OCI-LY3 (cell line): ENCODE measurements around the gene MAL.

Experiments
- H2AFZ ChIP-seq: fragments of 200-600, 300-600 bp; shearing (Covaris generic); 2 replicates; pipeline ENCODE4 v1.6.0; 2014; ENCODE audit warnings: antibody characterized with exemption, low read depth, low read length
- H3K27ac ChIP-seq: fragments of 200-600, 300-600 bp; sonication (generic); 2 replicates; pipeline ENCODE4 v1.5.1; 2014; ENCODE audit warnings: mild to moderate bottlenecking, low read length, moderate library complexity, mixed read lengths
- H3K27me3 ChIP-seq: fragments of 200-600, 300-600 bp; sonication (generic); 2 replicates; pipeline ENCODE4 v1.6.1; 2014; ENCODE audit warnings: low read depth, low read length, mixed read lengths
- H3K36me3 ChIP-seq: fragments of 200-600, 300-600 bp; sonication (generic); replicated peaks from 2 replicates; pipeline ENCODE3; 2014; ENCODE audit warnings: low read depth, low read length, mixed read lengths
- H3K4me1 ChIP-seq: fragments of 300-600, 200-600 bp; sonication (generic); 2 replicates; pipeline ENCODE4 v1.6.1; 2014; ENCODE audit warnings: low read length, mixed read lengths
- H3K4me2 ChIP-seq: fragments of 200-600, 300-600 bp; sonication (generic); 2 replicates; pipeline ENCODE4 v1.6.1; 2014; ENCODE audit warnings: low read length, mixed read lengths
- H3K4me3 ChIP-seq: fragments of 300-600, 200-600 bp; sonication (generic); 2 replicates; pipeline ENCODE4 v1.5.1; 2014; ENCODE audit warnings: antibody characterized with exemption, mild to moderate bottlenecking, low read length, moderate library complexity
- H3K79me2 ChIP-seq: fragments of 300-600, 200-600 bp; shearing (Covaris generic); 2 replicates; pipeline ENCODE4 v1.6.1; 2014; ENCODE audit warnings: mild to moderate bottlenecking, low read length, mixed read lengths
- H3K9ac ChIP-seq: fragments of 300-600, 200-600 bp; shearing (Covaris generic); 2 replicates; pipeline ENCODE4 v1.6.0; 2014; ENCODE audit warnings: mild to moderate bottlenecking, low read length, moderate library complexity
- H3K9me3 ChIP-seq: fragments of 200-600, 300-600 bp; shearing (Covaris generic); 2 replicates; pipeline ENCODE4 v1.6.1; 2014; ENCODE audit warnings: low read length, mixed read lengths; ENCODE audit not compliant: insufficient read depth
- H4K20me1 ChIP-seq: fragments of 200-600, 300-600 bp; sonication (generic); 2 replicates; pipeline ENCODE4 v1.6.1; 2016; ENCODE audit warnings: low read length, mixed read lengths; ENCODE audit not compliant: insufficient read depth
- CTCF ChIP-seq: fragments of 200-600, 300-600 bp; sonication (generic); IDR thresholded peaks from 2 replicates; pipeline ENCODE4 v1.5.1; 2014; ENCODE audit warnings: antibody characterized with exemption, low read length, low read depth
- EZH2phosphoT487 ChIP-seq: fragments of 200-600 bp; shearing (Covaris generic); IDR thresholded peaks from 2 replicates; pipeline ENCODE4 v1.6.1; 2018; ENCODE audit warnings: antibody characterized with exemption, mixed run types, low read depth

The MAL gene

GRCh38 chr2:95012881-95013550 is 12.5 kb upstream of the MAL start:
- no peak overlapping the region for H3K4me3 ChIP-seq
- no peak overlapping the region for H2AFZ ChIP-seq
- no peaks in the 10 kb centered on the region for H3K79me2 ChIP-seq
- H3K9me3 ChIP-seq, result no peaks in the 10 kb centered on the region
- no peaks in the 10 kb centered on the region for H3K36me3 ChIP-seq
- TF ChIP-seq EZH2phosphoT487, result no peak
- no peak for TF ChIP-seq CTCF
- H4K20me1 ChIP-seq, result no peaks in the 10 kb centered on the region
- H3K9ac ChIP-seq, result no peak overlapping the region
- H3K4me1 ChIP-seq, result peaks cover 27% of the 10 kb centered on the region
- H3K27me3 ChIP-seq, result 0 out of 2 replicates have a peak, but pooled peaks cover 8% of the 10 kb centered on the region
- no peak overlapping the region for H3K27ac ChIP-seq
- H3K4me2 ChIP-seq, result peak overlapping the region; percentile 49

- no peak overlapping the region for H2AFZ ChIP-seq
- no peak overlapping the region for H3K4me2 ChIP-seq
- no peaks in the 10 kb centered on the region for H3K79me2 ChIP-seq
- no peaks in the 10 kb centered on the region for H3K36me3 ChIP-seq
- H3K4me1 ChIP-seq, result peaks cover 27% of the 10 kb centered on the region
- H3K27ac ChIP-seq, result no peak overlapping the region
- no peaks in the 10 kb centered on the region for H4K20me1 ChIP-seq
- TF ChIP-seq CTCF, result no peak
- no peak for TF ChIP-seq EZH2phosphoT487
- H3K27me3 ChIP-seq, result 0 out of 2 replicates have a peak, but pooled peaks cover 10% of the 10 kb centered on the region
- no peak overlapping the region for H3K9ac ChIP-seq
- no peak overlapping the region for H3K4me3 ChIP-seq
- no peaks in the 10 kb centered on the region for H3K9me3 ChIP-seq
These were observed 11.8 kb upstream of the MAL start for GRCh38 chr2:95013726-95014125.

- 0 out of 2 replicates have a peak, but pooled peaks cover 10% of the 10 kb centered on the region for H3K27me3 ChIP-seq
- TF ChIP-seq CTCF (no peak), EZH2phosphoT487 (no peak)
- H4K20me1 ChIP-seq, result no peaks in the 10 kb centered on the region
- H3K27ac ChIP-seq, result no peak overlapping the region
- no peak overlapping the region for H2AFZ ChIP-seq
- H3K4me2 ChIP-seq, result peak overlapping the region; percentile 35
- no peaks in the 10 kb centered on the region for H3K79me2 ChIP-seq
- H3K9me3 ChIP-seq, result no peaks in the 10 kb centered on the region
- H3K4me3 ChIP-seq, result no peak overlapping the region
- H3K36me3 ChIP-seq, result no peaks in the 10 kb centered on the region
- H3K9ac ChIP-seq, result no peak overlapping the region
- peaks cover 27% of the 10 kb centered on the region for H3K4me1 ChIP-seq
These were observed 11.3 kb upstream of the MAL start for GRCh38 chr2:95014126-95014708.

GRCh38 chr2:95015261-95015912 is 10.1 kb upstream of the MAL start:
- H3K4me1 ChIP-seq, result peaks cover 27% of the 10 kb centered on the region
- no peaks in the 10 kb centered on the region for H3K9me3 ChIP-seq
- H3K4me3 ChIP-seq, result no peak overlapping the region

More at GRCh38 chr2:95015261-95015912, 10.1 kb upstream of the MAL start:
- Histone ChIP-seq H3K9ac (no peak overlapping the region), H3K4me2 (no peak overlapping the region), H3K36me3 (no peaks in the 10 kb centered on the region), H4K20me1 (no peaks in the 10 kb centered on the region), H3K27me3 (0 out of 2 replicates have a peak, but pooled peaks cover 10% of the 10 kb centered on the region), H3K79me2 (no peaks in the 10 kb centered on the region), H3K27ac (no peak overlapping the region), H2AFZ (no peak overlapping the region; the same call in 1 of the 2 replicates)
- no peak for TF ChIP-seq EZH2phosphoT487
- no peak for TF ChIP-seq CTCF
